ENCODE data around the gene RBM43. TPM values are rescaled to one million over a fixed set of nuclear protein-coding genes. Genes with fewer than 3 reads are reported as not detected.

The RBM43 gene
- polyA plus RNA-seq, 1 donor (not counting 4 experiments of a cell fraction or from before 2014, with no cell fraction given), result 2.7 TPM

DNA sequence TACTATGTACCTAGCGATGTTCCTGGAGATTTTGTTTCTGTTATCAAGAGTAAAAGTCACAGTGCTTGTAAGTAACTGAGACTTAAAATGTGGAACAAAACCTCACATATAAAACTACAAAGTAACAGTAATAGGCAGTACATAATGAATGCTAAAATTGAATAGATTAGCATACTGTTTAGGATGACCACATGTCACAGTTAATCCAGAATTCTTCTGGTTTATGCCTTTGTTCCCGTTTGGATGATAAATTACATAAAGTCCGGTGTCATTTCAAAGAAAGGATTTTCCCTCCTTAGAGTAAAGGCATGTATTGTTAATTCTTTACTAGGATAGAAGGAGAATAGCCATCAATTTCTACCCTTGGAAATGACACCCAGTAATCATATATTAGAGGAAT lies 56.1 kb downstream of the RBM43 start:
- no peak for FAIRE-seq
- no peak overlapping the region for H3K4me3 ChIP-seq (ENCODE audit: control insufficient read depth in 2 of 3, extremely low read depth in 1 of 3, insufficient read depth in 2 of 3, low read depth in 1 of 3, low read length in 3 of 3)
- no peak overlapping the region for H2AFZ ChIP-seq (ENCODE audit: control insufficient read depth, low read length)
- no peak overlapping the region for H3K9ac ChIP-seq (ENCODE audit: control insufficient read depth, extremely low read depth, insufficient read depth, low read length)
- no peaks in the 10 kb centered on the region for H3K9me1 ChIP-seq (ENCODE audit: control insufficient read depth, extremely low read depth, insufficient read depth, low read length)
- no peaks in the 10 kb centered on the region for H3K27me3 ChIP-seq (ENCODE audit: control insufficient read depth, extremely low read depth, insufficient read depth, low read length)
- no peaks in the 10 kb centered on the region for H3K4me1 ChIP-seq (ENCODE audit: control insufficient read depth, extremely low read depth, insufficient read depth, low read length)
- no peak overlapping the region for H3K4me2 ChIP-seq (ENCODE audit: control insufficient read depth, extremely low read depth, insufficient read depth, low read depth, low read length)
- no peaks in the 10 kb centered on the region for H3K36me3 ChIP-seq (ENCODE audit: control insufficient read depth in 2 of 2, extremely low read depth in 1 of 2, insufficient read depth in 2 of 2, low read length in 2 of 2)
- H4K20me1 ChIP-seq (ENCODE audit: control insufficient read depth, extremely low read depth, insufficient read depth, low read length), result no peaks in the 10 kb centered on the region
- TF ChIP-seq EZH2 (IDR thresholded peaks at IDR 0.05; ENCODE audit: low read length), result no peak
- TF ChIP-seq, protein P1, sequence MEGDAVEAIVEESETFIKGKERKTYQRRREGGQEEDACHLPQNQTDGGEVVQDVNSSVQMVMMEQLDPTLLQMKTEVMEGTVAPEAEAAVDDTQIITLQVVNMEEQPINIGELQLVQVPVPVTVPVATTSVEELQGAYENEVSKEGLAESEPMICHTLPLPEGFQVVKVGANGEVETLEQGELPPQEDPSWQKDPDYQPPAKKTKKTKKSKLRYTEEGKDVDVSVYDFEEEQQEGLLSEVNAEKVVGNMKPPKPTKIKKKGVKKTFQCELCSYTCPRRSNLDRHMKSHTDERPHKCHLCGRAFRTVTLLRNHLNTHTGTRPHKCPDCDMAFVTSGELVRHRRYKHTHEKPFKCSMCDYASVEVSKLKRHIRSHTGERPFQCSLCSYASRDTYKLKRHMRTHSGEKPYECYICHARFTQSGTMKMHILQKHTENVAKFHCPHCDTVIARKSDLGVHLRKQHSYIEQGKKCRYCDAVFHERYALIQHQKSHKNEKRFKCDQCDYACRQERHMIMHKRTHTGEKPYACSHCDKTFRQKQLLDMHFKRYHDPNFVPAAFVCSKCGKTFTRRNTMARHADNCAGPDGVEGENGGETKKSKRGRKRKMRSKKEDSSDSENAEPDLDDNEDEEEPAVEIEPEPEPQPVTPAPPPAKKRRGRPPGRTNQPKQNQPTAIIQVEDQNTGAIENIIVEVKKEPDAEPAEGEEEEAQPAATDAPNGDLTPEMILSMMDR (optimal IDR thresholded peaks at IDR 0.05 in 1 of 3, IDR thresholded peaks at IDR 0.05 in 1 of 3, conservative IDR thresholded peaks at IDR 0.05 in 1 of 3; ENCODE audit: extremely low read depth in 1 of 3, insufficient read depth in 2 of 3, low read length in 3 of 3), result no peak
- no peaks in the 10 kb centered on the region for H3K9me3 ChIP-seq (ENCODE audit: control insufficient read depth, low read depth, low read length)
- no peak for DNase-seq (ENCODE audit: low read depth, low spot score)
- dilution Hi-C loops (cut with MboI; ENCODE audit: extremely low pct_ligation_motif_present, low sequenced_read_pairs), result no loop called here
- H3K79me2 ChIP-seq (ENCODE audit: control insufficient read depth, insufficient read depth, low read length), result no peaks in the 10 kb centered on the region
- H3K27ac ChIP-seq (ENCODE audit: control insufficient read depth, insufficient read depth, low read length), result no peak overlapping the region

GRCh38 chr2:151204756-151205155 lies 56.9 kb downstream of the RBM43 start:
- no peaks in the 10 kb centered on the region for H4K20me1 ChIP-seq (ENCODE audit: control insufficient read depth, extremely low read depth, insufficient read depth, low read length)
- H2AFZ ChIP-seq (ENCODE audit: control insufficient read depth, low read length), result no peak overlapping the region
- H3K9me1 ChIP-seq (ENCODE audit: control insufficient read depth, extremely low read depth, insufficient read depth, low read length), result no peaks in the 10 kb centered on the region
- FAIRE-seq (no peak), DNase-seq (ENCODE audit: low read depth, low spot score) (no peak)
- no peak overlapping the region for H3K27ac ChIP-seq (ENCODE audit: control insufficient read depth, insufficient read depth, low read length)
- TF ChIP-seq EZH2 (IDR thresholded peaks at IDR 0.05; ENCODE audit: low read length), result no peak
- TF ChIP-seq, protein P1 (optimal IDR thresholded peaks at IDR 0.05 in 1 of 3, IDR thresholded peaks at IDR 0.05 in 1 of 3, conservative IDR thresholded peaks at IDR 0.05 in 1 of 3; ENCODE audit: extremely low read depth in 1 of 3, insufficient read depth in 2 of 3, low read length in 3 of 3), result no peak
- H3K4me1 ChIP-seq (ENCODE audit: control insufficient read depth, extremely low read depth, insufficient read depth, low read length), result no peaks in the 10 kb centered on the region
- no peaks in the 10 kb centered on the region for H3K36me3 ChIP-seq (ENCODE audit: control insufficient read depth in 2 of 2, extremely low read depth in 1 of 2, insufficient read depth in 2 of 2, low read length in 2 of 2)
- H3K4me2 ChIP-seq (ENCODE audit: control insufficient read depth, extremely low read depth, insufficient read depth, low read depth, low read length), result no peak overlapping the region
- no peak overlapping the region for H3K9ac ChIP-seq (ENCODE audit: control insufficient read depth, extremely low read depth, insufficient read depth, low read length)
- no peaks in the 10 kb centered on the region for H3K9me3 ChIP-seq (ENCODE audit: control insufficient read depth, low read depth, low read length)
- no peaks in the 10 kb centered on the region for H3K27me3 ChIP-seq (ENCODE audit: control insufficient read depth, extremely low read depth, insufficient read depth, low read length)
- no peaks in the 10 kb centered on the region for H3K79me2 ChIP-seq (ENCODE audit: control insufficient read depth, insufficient read depth, low read length)
- dilution Hi-C loops (cut with MboI; ENCODE audit: extremely low pct_ligation_motif_present, low sequenced_read_pairs), result no loop called here
- H3K4me3 ChIP-seq (ENCODE audit: control insufficient read depth in 2 of 3, extremely low read depth in 1 of 3, insufficient read depth in 2 of 3, low read depth in 1 of 3, low read length in 3 of 3), result no peak overlapping the region
